SK-N-SH treated with all-trans-retinoic acid at 6 μM for 48 hours (cell line): ENCODE measurements around the gene CAMK4.

Experiments used
- CREB5 ChIP-seq: fragments of 250-450 bp; sonication (Bioruptor Pico); IDR thresholded peaks from 2 replicates; pipeline ENCODE4 v1.5.1; 2020; ENCODE audit warnings: low read depth, mild to moderate bottlenecking, moderate library complexity
- CSRNP3 ChIP-seq: fragments of 250-450 bp; sonication (Bioruptor Pico); IDR thresholded peaks from 2 replicates; pipeline ENCODE4 v1.5.1; 2021; ENCODE audit warnings: mild to moderate bottlenecking, moderate library complexity
- ISL1 ChIP-seq: fragments of 250-450 bp; sonication (Bioruptor Pico); IDR thresholded peaks from 2 replicates; pipeline ENCODE4 v2.1.2; 2022; ENCODE audit warnings: mild to moderate bottlenecking, moderate library complexity
- PATZ1 ChIP-seq: fragments of 250-450 bp; sonication (Bioruptor Pico); IDR thresholded peaks from 2 replicates; pipeline ENCODE4 v1.8.0; 2020; ENCODE audit warnings: mild to moderate bottlenecking, moderate library complexity, borderline replicate concordance
- PPARA ChIP-seq: fragments of 250-450 bp; sonication (Bioruptor Pico); IDR thresholded peaks from 2 replicates; pipeline ENCODE4 v1.5.0; 2020; ENCODE audit warnings: mild to moderate bottlenecking, borderline replicate concordance
- TCF4 ChIP-seq: fragments of 250-450 bp; sonication (Bioruptor Pico); IDR thresholded peaks from 2 replicates; pipeline ENCODE4 v1.8.0; 2021; ENCODE audit warnings: mild to moderate bottlenecking, moderate library complexity, borderline replicate concordance
- TOX ChIP-seq: fragments of 250-450 bp; sonication (Bioruptor Pico); IDR thresholded peaks from 2 replicates; pipeline ENCODE4 v1.8.0; 2021; ENCODE audit warnings: mild to moderate bottlenecking, moderate library complexity, borderline replicate concordance
- ZC3H10 ChIP-seq: fragments of 250-450 bp; sonication (Bioruptor Pico); IDR thresholded peaks from 2 replicates; pipeline ENCODE4 v1.5.1; 2021; ENCODE audit warnings: mild to moderate bottlenecking, moderate library complexity
- ZNF70 ChIP-seq: fragments of 450-650 bp; formaldehyde crosslinking; IDR thresholded peaks from 2 replicates; pipeline ENCODE4 v1.5.0; 2020; ENCODE audit warnings: mild to moderate bottlenecking, moderate library complexity
- ZNF8 ChIP-seq: fragments of 450-650 bp; formaldehyde crosslinking; IDR thresholded peaks from 2 replicates; pipeline ENCODE4 v1.5.0; 2020; ENCODE audit warnings: mild to moderate bottlenecking, moderate library complexity

GRCh38 chr5:111425205-111425604 lies 201.0 kb downstream of the CAMK4 start:
- TF ChIP-seq CSRNP3 (CRISPR knock-in tag) (no peak), CREB5 (CRISPR knock-in tag) (no peak), ZC3H10 (CRISPR knock-in tag) (no peak), TOX (CRISPR knock-in tag) (no peak), ISL1 (CRISPR knock-in tag) (no peak), PPARA (CRISPR knock-in tag) (no peak), ZNF70 (no peak), TCF4 (no peak), ZNF8 (CRISPR knock-in tag) (no peak), PATZ1 (CRISPR knock-in tag) (no peak)
